ENCODE data around the gene OSBPL10.

GRCh38 chr3:31985831-31986230, 4.8 kb upstream of the OSBPL10 start:
- no peak for TF ChIP-seq CTCF (conservative IDR thresholded peaks at IDR 0.05; ENCODE audit: low read length)
- TF ChIP-seq EZH2phosphoT487 (IDR thresholded peaks at IDR 0.05; ENCODE audit: borderline replicate concordance), result no peak

All from Loucy (cell line).